Activated T-cell treated with anti-CD3 and anti-CD28 coated beads, Interleukin-2, amount 50 U/mL, for 72 hours (primary cell): ENCODE results near the gene MSL3. TPM values are rescaled to one million over a fixed set of nuclear protein-coding genes. Genes with fewer than 3 reads are reported as not detected.

ENCODE experiments used
- ATAC-seq, 2 donors: fragments of 150-1000 bp; cut with Tn5 transposase; replicated peaks in 1 of 2; 2 replicates each; pipeline ENCODE4 v1.10.0; 2021; ENCODE audit warnings: moderate library complexity in 2 of 2, mild to moderate bottlenecking in 1 of 2
- DNase-seq, 2 donors: peaks; one replicate each; pipeline ENCODE4 v3.0.0; 2021 to 2022; ENCODE audit warnings: mixed read lengths in 1 of 2
- H3K27ac Mint-ChIP-seq: one replicate; pipeline ENCODE4 v1.8.0; 2022; ENCODE audit warnings: mild to moderate bottlenecking, moderate library complexity, mixed read lengths
- H3K27me3 Mint-ChIP-seq: one replicate; pipeline ENCODE4 v1.8.0; 2022; ENCODE audit warnings: low read depth, mixed read lengths
- H3K36me3 Mint-ChIP-seq, 2 donors: one replicate each; pipeline ENCODE4 v1.8.0; 2022; ENCODE audit warnings: mixed read lengths in 2 of 2, mild to moderate bottlenecking in 1 of 2; ENCODE audit not compliant: insufficient read depth in 2 of 2
- H3K4me1 Mint-ChIP-seq: one replicate; pipeline ENCODE4 v1.8.0; 2022; ENCODE audit warnings: low read depth, mixed read lengths
- H3K4me3 Mint-ChIP-seq, 2 donors: one replicate each; pipeline ENCODE4 v1.8.0; 2022; ENCODE audit warnings: mild to moderate bottlenecking in 2 of 2, mixed read lengths in 2 of 2, moderate library complexity in 2 of 2
- H3K9me3 Mint-ChIP-seq, 2 donors: one replicate each; pipeline ENCODE4 v1.8.0; 2022; ENCODE audit warnings: mixed read lengths in 2 of 2
- total RNA-seq, 2 donors: library from RNA; stranded (reverse); gene quantifications; one replicate each; pipeline ENCODE4 v1.2.3, GENCODE V29; 2022

The MSL3 gene
- total RNA-seq, 2 donors from 2014 or later = 101 TPM

GRCh38 chrX:11813341-11813740 is 55.3 kb downstream of the MSL3 start:
- ATAC-seq (no peak), DNase-seq (no peak)
- Mint-ChIP-seq H3K36me3 (peaks cover 0 to 5% of the 10 kb centered on the region in 2 donors), H3K27me3 (peaks cover 18% of the 10 kb centered on the region), H3K9me3 (no peaks in the 10 kb centered on the region), H3K4me3 (no peak overlapping the region), H3K4me1 (no peaks in the 10 kb centered on the region), H3K27ac (no peak overlapping the region)

Other genes starting within 250 kb of the MSL3 start
- not detected for gene ARHGAP6, start 92.3 kb upstream of the MSL3 start, total RNA-seq